GM19397 (cell line): ENCODE data around the gene MNX1.

Experiments
- ATAC-seq: cut with Tn5 transposase; IDR thresholded peaks from one replicate; pipeline ENCODE4 v1.9.1; 2021; ENCODE audit warnings: mild to moderate bottlenecking, moderate library complexity; ENCODE audit not compliant: unreplicated experiment

The MNX1 gene

GRCh38 chr7:157033483-157034473 lies 23.3 kb upstream of the MNX1 start:
- no peak for ATAC-seq

DNA sequence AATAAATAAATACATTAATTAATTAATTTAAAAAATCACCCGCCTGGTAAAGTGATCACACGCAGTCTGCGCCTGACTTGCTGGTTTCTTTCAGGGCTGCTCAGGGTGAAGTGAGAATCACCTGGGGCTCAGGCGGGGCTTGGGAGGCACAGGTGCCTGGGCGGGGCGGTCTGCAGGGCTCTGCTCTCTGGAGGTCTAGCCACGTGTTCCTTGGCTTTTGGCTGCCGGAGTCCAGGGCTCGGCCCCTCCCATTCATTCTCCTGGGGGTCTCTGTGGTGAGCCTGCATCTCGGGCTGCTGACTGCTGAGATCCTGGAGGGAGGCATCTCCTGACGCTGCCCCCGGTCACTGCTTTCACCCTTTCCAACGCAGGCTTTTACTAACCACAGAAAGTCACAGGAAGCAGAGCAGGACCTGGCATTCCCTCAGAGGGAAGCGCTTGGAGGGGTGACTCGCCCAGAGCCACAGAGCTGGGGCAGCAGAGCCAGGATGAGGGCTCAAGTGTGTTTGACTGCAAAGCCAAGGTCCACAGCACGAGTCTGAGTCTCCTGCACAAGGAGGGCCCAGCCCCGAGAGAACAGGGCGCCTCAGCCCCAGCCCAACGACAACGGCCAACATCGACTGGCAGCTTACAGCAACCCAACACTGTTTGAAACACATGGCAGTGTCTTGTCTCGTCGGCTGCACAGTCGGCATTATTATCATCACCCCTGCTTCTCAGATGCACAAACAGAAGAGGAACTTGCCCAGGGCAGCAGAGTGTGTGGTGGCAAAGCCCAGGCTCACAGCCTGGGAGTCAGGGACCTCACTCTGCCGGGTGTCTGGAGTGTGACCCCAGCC lies 22.4 kb upstream of the MNX1 start:
- no peak for ATAC-seq

- ATAC-seq, result no peak
Measured at GRCh38 chr7:157032128-157032527, 21.7 kb upstream of the MNX1 start.

- ATAC-seq, result no peak
Measured at GRCh38 chr7:157028199-157028903, 17.9 kb upstream of the MNX1 start.

DNA sequence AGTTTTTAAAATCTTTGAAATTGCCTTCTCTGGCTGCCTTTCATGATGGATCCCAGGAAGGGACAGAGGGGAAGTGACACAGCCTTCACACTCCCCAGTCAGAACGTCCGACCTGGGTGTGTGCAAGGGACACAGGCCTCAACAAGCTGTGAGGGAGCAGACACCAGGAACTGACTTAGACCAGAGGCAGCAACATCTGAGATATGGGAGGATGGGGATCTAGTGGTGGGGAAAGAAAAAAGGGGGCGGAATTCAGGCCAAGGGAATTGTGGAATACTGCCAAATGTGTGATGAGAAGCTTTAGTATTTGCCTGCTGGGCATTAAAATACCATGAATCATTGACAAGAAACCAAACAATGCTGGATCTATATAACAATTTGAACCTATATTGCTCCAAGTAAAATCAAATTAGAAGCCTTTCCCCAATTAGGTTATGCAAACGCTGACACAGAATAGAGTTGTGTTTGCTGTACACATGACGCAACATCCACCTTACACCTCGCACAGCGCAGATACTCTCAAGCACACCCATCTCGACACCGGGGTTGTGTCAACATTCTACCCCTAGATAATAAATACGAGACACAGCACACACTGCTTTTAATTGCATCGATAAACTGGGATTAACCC lies 17.2 kb upstream of the MNX1 start:
- ATAC-seq, result no peak

GRCh38 chr7:157024716-157025115 lies 14.3 kb upstream of the MNX1 start:
- no peak for ATAC-seq

DNA sequence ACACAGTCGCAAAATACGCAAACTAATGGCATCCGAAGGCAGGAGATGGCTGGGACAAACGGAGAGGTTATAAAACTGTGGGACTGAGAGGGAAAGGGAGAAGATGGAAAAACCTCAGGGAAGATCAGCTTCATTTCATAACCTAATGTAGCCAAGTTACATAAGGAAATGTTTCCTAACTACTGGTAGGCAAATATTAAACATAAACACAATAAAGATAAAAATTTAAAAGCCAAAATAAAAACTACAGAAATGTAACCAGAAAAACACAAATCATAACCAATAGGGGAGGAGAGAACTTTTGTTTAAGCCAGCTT lies 13.1 kb upstream of the MNX1 start:
- ATAC-seq, result no peak

DNA sequence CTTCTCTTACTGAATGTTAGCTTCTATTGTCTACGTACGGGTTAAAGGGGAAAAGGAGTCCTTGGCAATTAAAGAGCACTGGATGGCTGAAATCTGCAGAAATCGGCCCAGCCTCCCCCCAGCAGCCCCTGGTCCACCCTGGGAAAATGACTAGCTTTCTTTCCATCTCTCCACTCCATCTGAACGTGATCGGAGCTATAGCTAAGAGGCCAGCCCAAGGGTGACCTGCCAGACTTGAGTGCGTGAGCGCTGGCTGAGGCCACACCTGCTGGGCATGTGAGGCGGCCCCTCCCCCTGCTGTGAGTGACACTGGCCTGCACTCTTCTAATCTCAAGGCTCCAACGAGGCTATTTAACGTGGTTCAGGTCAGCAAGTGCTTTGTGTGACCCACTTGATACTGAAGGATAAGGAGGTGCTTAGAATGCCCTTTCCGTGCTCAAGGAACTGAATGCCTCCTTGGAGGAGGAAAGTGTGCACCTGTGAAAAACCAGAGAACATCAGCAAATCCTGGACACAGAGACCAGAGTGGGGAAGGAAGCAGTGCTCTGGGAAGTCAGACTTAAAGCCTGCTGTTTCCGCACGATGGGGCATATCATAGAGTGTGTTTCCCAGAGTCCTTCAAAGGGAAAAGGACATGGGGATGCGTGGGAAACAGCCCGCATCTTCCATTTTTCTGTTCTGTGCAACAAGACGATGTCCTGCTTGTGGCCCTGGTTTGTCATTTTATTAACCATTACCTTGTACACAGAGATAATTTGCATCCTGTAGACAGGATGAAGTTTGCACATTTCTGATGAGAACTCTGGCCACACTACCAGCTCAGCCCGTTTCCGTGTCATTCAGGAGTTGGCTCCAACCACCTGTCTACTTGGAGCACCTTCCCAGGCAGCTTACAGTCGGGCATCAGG lies 12.5 kb upstream of the MNX1 start:
- ATAC-seq, result no peak

DNA sequence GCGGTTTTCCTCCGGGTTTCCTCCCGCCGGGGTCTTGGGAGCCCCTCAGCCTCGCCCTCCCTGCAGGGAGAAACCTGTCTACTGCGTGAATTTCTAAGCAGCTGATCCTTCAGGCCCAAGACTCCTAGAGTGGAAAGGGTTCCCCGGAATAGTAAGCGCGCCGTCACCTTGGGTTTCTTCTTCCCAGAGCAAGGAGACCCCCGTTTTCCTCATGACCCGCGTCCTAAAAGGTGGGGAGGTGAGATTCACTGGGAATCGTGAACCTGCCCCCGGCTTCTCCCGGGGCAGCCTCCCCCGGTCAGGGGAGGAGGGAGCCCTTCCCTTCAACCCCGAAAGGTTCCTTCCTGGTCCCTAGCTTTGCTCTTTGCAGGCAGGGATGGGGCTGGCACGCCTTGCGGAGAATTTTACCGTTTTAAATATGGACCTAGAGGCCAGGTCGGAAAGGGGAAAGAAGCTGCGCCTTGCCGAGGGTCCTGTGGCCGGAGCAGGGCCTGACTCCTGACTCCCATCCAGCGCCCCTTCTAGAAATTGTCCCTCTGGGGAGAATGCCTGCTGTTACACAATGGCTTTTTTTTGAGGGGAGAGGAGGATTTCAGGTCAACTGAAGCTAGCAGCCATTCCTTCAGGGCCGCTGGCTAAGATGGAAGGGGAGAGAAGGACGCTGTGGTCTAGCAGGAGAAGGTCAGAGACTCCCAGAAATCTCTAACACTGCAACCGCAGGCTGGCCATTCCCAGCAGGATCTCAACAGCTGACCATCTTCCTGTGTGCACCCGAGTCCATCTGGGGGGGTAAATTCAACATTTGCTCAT lies 11.6 kb upstream of the MNX1 start:
- no peak for ATAC-seq

DNA sequence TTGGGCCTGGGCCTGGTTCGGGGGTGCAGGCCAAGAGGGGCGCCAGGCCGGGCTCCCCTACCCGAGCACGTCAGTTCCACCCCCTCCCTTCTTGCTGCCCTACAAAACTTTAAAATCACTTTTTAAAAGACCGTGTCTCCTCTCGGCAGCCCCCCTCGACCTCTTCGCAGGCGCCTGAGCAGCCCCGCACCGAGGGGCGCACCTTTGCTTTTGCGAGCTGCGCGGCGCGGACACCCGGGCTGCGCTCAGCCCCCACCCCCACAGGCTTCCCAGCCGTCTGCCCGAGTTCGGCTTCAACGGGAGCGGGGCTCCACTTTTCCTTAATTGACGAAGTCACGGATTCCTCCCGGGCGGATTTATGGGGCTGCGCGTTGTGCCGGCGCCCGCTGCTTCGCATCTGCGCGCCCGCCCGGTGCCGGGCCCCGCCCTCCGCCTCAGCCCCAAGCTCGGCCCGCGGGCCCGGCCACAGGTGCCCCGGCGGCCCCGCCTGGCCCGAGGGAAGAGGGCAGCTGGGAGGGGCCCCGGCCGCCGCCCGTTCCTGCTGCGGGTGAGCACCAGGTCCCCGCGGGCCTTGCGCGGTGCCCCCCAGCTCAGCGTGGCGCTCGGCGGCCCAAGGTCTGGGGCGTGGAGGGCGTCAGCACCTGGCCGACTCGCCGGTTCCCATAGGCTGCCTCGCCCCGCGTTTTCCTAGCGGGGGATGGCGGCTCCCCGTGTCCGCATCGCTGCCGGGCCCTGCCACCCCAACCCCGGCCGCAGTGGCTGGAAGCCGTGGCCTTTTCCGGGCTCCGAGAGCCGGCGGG lies 10.8 kb upstream of the MNX1 start:
- ATAC-seq, result no peak

GRCh38 chr7:157020514-157021070 lies 10.1 kb upstream of the MNX1 start:
- no peak for ATAC-seq

DNA sequence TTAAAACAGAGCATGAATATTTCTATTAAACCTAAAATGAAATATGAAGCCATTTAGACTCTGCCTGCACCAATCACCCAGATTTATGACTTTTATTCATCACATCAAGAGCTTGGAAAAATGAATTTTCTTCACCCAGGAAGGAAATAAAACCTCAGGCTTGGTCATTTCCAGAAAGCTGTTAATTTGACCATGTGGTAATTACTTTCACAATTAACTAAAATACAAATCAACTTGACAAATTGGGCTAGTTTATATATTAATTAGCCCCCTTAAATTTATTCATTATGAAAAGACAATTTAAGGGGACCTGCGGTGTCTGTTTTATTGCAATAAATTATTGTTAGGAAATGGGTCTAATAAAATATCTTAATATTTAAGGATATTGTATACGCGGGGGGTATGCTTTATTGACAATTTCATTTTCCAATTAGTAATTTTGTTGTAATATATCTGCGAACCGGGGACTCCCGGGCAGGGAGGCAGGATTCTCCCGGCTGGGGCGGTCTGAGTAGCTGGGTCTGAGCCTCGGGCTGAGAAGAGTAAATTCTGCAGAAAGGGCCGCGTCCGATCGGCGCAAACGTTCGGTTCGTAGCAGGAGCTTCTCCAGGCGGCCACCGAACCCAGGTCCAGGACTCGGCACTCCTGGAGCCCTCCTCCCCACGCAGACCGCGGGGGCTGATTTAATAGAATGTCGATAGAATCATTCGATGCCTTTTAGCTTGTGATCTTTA lies 9.4 kb upstream of the MNX1 start:
- no peak for ATAC-seq

GRCh38 chr7:157018997-157019608 lies 8.6 kb upstream of the MNX1 start:
- ATAC-seq, result no peak

- ATAC-seq, result no peak
Measured at GRCh38 chr7:157018328-157018996, 8.0 kb upstream of the MNX1 start.

GRCh38 chr7:157017603-157018327 lies 7.3 kb upstream of the MNX1 start:
- ATAC-seq, result no peak

GRCh38 chr7:157017149-157017548 lies 6.7 kb upstream of the MNX1 start:
- no peak for ATAC-seq
